ENCODE measurements around the gene DNAJC11. TPM values are rescaled to one million over a fixed set of nuclear protein-coding genes. Genes with fewer than 3 reads are reported as not detected.

DNAJC11 gene
- total RNA-seq, 2 donors from 2014 or later, result 25.3 to 48.0 TPM

GRCh38 chr1:6588893-6589520 is 112.6 kb downstream of the DNAJC11 start:
- TF ChIP-seq CTCF (IDR thresholded peaks at IDR 0.05), result no peak
- H3K9me3 ChIP-seq, result no peaks in the 10 kb centered on the region
- DNase-seq (ENCODE audit: low spot score), result no peak
- H3K4me3 ChIP-seq, result no peak overlapping the region
- H3K27ac ChIP-seq, result peak overlapping the region in 1 of 2 donors; percentile 27
- no peaks in the 10 kb centered on the region for H3K27me3 ChIP-seq
- peaks cover 0 to 77% of the 10 kb centered on the region in 2 donors for H3K4me1 ChIP-seq
- H3K36me3 ChIP-seq, result peaks cover 62% of the 10 kb centered on the region

DNA sequence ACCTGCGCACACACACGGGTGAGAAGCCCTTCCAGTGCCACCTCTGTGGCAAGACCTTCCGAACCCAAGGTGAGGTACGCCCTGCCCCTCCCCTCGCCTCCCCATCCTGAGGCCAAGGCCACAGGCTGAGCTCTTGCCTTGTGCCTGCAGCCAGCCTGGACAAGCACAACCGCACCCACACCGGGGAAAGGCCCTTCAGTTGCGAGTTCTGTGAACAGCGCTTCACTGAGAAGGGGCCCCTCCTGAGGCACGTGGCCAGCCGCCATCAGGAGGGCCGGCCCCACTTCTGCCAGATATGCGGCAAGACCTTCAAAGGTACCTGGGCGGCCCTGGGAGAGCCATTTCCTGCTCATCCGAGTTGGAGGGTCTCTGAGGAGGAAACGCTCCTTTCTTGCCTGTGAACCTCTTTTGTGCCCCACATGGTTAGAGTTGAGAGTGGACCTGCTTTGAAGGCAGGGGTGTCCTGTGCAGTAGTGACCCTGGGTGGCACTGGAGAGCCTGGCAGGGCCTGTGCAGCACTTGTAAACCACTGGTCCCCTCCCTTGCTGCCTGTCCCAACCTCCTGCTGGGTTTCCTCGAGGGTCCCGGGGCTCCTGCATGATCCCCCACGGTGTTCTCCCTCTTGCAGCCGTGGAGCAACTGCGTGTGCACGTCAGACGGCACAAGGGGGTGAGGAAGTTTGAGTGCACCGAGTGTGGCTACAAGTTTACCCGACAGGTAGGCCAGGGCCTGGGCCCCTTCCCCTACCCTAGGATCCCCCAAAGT is 113.3 kb downstream of the DNAJC11 start:
- Histone ChIP-seq H3K27me3 (no peaks in the 10 kb centered on the region), H3K27ac (peak overlapping the region in 1 of 2 donors; percentile 27), H3K36me3 (peaks cover 55% of the 10 kb centered on the region), H3K4me3 (no peak overlapping the region), H3K4me1 (peaks cover 0 to 77% of the 10 kb centered on the region in 2 donors), H3K9me3 (no peaks in the 10 kb centered on the region)
- DNase-seq (ENCODE audit: low spot score), result no peak
- no peak for TF ChIP-seq CTCF (IDR thresholded peaks at IDR 0.05)

DNA sequence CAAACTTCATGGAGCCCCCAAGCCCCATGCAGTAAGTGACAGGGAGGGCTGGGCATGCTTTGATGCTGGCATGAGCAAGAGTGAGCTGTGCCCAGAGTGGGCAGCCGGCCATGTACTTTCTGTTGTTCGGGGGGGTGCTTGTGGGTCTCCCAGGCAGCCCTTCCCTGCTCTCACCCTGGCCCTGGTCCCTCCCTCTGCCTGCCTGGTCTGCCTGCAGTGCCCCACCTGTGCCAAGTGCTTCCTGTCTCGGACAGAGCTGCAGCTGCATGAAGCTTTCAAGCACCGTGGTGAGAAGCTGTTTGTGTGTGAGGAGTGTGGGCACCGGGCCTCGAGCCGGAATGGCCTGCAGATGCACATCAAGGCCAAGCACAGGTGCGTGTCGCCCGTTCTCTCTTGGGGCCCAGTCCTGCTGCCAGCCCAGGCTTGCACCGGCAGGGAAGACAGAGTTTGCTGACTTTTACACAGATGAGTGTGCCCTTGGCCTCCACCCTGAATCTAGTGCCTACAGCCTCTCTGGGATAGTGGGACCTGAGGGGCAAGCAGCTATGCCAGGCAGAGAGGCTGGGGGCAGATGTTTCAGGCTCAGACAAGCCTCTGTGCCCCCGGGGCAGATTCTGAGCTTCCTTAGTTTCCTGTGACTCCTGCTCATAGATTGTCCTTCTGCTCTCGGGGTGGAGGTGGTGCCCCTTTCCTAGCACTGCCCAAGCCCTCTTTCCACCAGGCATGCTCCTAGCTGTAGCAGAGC is 114.2 kb downstream of the DNAJC11 start:
- no peak for TF ChIP-seq CTCF (IDR thresholded peaks at IDR 0.05)
- H3K27ac ChIP-seq, result peak overlapping the region; percentile 36 to 53
- H3K36me3 ChIP-seq, result peaks cover 46% of the 10 kb centered on the region
- no peaks in the 10 kb centered on the region for H3K27me3 ChIP-seq
- H3K4me1 ChIP-seq, result peaks cover 0 to 68% of the 10 kb centered on the region in 2 donors
- DNase-seq (ENCODE audit: low spot score), result no peak
- H3K4me3 ChIP-seq, result no peak overlapping the region
- no peaks in the 10 kb centered on the region for H3K9me3 ChIP-seq

DNA sequence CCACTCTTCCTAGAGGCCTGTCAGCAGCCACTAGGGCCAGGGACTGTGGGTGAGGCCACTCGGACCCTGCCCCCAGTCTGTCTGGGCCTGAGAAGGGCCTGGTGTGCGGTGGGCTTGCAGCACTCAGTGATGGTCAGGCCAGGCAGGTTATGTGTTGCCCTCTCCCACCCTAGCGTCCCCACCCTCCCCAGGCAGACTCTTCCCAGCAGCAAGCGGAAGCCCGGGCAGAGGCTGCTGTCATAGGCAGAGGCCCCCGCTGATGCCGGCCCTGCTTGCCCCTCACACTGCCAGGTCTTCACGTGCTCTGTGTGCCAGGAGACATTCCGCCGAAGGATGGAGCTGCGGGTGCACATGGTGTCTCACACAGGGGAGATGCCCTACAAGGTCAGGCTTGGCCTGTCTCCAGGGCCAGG is 115.2 kb downstream of the DNAJC11 start:
- no peaks in the 10 kb centered on the region for H3K27me3 ChIP-seq
- TF ChIP-seq CTCF (IDR thresholded peaks at IDR 0.05), result no peak
- DNase-seq (ENCODE audit: low spot score), result no peak
- H3K9me3 ChIP-seq, result no peaks in the 10 kb centered on the region
- H3K36me3 ChIP-seq, result peaks cover 36% of the 10 kb centered on the region
- no peak overlapping the region for H3K4me3 ChIP-seq
- H3K4me1 ChIP-seq, result peaks cover 0 to 68% of the 10 kb centered on the region in 2 donors
- H3K27ac ChIP-seq, result peak overlapping the region; percentile 36 to 53

DNA sequence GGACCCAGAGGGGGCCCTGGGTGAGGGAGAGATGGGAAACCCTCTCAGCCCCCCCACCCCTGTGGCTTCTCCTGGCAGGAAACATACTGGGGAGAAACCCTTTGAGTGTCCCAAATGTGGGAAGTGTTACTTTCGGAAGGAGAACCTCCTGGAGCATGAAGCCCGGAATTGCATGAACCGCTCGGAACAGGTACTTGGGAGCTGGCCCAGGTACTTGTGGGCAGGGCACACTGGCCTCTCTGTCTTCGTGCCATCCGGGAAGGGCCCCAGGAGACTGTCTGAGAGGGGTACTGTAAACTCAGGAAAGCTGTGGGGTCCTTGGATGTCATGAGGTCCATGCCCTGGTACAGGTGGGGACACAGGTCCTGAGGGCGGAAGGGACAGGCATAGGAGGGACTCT is 115.8 kb downstream of the DNAJC11 start:
- TF ChIP-seq CTCF (IDR thresholded peaks at IDR 0.05), result no peak
- H3K4me1 ChIP-seq, result peaks cover 0 to 68% of the 10 kb centered on the region in 2 donors
- H3K27me3 ChIP-seq, result no peaks in the 10 kb centered on the region
- no peak for DNase-seq (ENCODE audit: low spot score)
- H3K36me3 ChIP-seq, result peaks cover 30% of the 10 kb centered on the region
- H3K27ac ChIP-seq, result no peak overlapping the region
- no peaks in the 10 kb centered on the region for H3K9me3 ChIP-seq
- H3K4me3 ChIP-seq, result no peak overlapping the region

Data from right atrium auricular region (tissue), 2 donors.